Subcutaneous preadipocyte (primary cell): ENCODE results near the gene LURAP1L. TPM values are rescaled to one million over a fixed set of nuclear protein-coding genes. Genes with fewer than 3 reads are reported as not detected.

Source experiments
- small RNA-seq: library from RNA; depleted of rRNA; stranded (forward); fragments of <200 nt; gene quantifications from one replicate; pipeline ENCODE3, GENCODE V24; 2012
- total RNA-seq: library from RNA; depleted of rRNA; stranded (reverse); fragments of >200 nt; gene quantifications from 2 replicates; pipeline ENCODE4 v1.2.3, GENCODE V29; 2012

The LURAP1L gene, protein sequence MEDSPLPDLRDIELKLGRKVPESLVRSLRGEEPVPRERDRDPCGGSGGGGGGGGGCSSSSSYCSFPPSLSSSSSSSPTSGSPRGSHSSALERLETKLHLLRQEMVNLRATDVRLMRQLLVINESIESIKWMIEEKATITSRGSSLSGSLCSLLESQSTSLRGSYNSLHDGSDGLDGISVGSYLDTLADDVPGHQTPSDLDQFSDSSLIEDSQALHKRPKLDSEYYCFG
- 28.9 and 34.9 TPM in 2 replicates for total RNA-seq

DNA sequence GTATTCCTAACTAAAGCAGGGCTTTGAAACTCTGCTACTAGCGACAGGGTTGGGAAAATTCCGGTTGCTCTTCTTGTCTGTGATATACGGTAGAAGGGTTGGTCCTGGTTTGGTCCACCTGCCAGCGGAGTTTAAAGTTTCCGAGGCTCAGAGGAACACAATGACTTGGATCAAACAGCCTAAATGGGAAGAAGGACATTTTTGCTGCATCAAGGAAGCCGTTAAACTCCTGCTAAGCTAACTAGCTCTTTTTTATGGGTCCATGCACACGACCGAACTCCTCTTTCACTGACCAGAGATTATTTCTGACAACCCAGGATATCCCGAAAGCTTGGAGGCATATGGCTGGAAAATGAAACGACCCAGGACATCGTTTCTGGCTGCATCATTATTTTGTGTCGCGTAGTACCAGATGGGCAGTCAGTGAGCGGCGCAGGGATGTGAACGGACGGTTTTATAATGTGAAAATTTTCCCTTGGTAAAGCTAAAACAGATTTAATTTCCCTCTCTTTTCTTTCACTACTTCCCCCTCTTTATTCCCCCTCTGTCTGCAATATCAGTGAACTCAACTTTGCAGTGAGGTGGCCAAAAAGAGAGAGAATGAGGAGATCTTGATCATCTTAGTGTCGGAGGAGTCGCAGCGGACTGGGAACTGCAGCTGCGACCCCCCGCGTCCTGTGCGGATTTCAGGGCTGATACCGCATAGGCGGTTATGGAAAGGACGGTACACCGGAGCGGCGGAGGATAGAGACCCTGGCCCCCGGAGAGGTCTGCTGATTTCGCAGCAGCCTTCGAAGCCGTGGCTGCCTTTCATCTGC is at the start of gene LURAP1L:
Gene LURAP1L (plus strand): TSS at position 160 of the 818 bp plus-strand sequence. CDS start 696 bp downstream, outside the sequence.

Small RNA genes within 50 kb of the gene (small RNA-seq; reads per million reads assigned to genes)
- not detected for gene RN7SL849P

Other genes starting within 250 kb of the LURAP1L start
- 0.20 and 0.73 TPM in 2 replicates for gene TYRP1, start 81.6 kb upstream of the LURAP1L start, total RNA-seq